MM.1S (cell line): ENCODE data around the gene FOXN3.

Source experiments
- EZH2 ChIP-seq: fragments of 300-600 bp; sonication (generic); optimal IDR thresholded peaks from 2 replicates; pipeline ENCODE3; 2017; ENCODE audit warnings: low read depth, mild to moderate bottlenecking, antibody characterized with exemption, low read length, mixed read lengths
- EZH2phosphoT487 ChIP-seq: fragments of 300-600 bp; sonication (generic); IDR thresholded peaks from 2 replicates; pipeline ENCODE4 v1.6.1; 2018; ENCODE audit warnings: antibody characterized with exemption, low read length
- TF ChIP-seq, protein P1 (sequence below): fragments of 300-600 bp; sonication (generic); IDR thresholded peaks from 2 replicates; pipeline ENCODE4 v1.5.1; 2016; ENCODE audit warnings: antibody characterized with exemption, low read length, mixed read lengths

DNA sequence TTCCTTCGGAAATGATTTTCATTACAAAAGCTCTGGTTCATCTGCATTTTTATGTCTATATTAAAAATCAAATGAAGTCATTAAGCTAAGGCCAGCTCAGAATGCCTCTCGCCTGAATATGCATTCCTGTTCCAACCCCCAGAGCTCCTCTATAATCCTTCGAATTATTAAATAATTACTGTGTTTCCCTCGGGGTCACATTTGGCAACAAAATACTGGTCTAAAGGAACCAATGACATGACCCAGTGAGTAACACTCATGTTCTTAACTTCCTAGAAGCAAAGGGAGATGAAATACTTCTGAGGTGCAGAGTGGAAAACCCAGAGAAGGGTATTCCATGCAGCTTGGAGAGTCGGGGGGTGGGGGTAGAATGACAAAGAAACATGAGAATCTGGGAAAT, 68.3 kb downstream of the FOXN3 start:
- TF ChIP-seq, protein P1, sequence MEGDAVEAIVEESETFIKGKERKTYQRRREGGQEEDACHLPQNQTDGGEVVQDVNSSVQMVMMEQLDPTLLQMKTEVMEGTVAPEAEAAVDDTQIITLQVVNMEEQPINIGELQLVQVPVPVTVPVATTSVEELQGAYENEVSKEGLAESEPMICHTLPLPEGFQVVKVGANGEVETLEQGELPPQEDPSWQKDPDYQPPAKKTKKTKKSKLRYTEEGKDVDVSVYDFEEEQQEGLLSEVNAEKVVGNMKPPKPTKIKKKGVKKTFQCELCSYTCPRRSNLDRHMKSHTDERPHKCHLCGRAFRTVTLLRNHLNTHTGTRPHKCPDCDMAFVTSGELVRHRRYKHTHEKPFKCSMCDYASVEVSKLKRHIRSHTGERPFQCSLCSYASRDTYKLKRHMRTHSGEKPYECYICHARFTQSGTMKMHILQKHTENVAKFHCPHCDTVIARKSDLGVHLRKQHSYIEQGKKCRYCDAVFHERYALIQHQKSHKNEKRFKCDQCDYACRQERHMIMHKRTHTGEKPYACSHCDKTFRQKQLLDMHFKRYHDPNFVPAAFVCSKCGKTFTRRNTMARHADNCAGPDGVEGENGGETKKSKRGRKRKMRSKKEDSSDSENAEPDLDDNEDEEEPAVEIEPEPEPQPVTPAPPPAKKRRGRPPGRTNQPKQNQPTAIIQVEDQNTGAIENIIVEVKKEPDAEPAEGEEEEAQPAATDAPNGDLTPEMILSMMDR, result no peak
- TF ChIP-seq EZH2phosphoT487 (no peak), EZH2 (no peak)
